Measurements from ENCODE around the gene NSG1.
"Not testable (repeated sequence)": the region's sequence is repeated elsewhere in the genome, so short reads cannot be mapped to it uniquely, and the experiment has no call there.

The NSG1 gene

GRCh38 chr4:4436244-4436823, 49.4 kb downstream of the NSG1 start:
- DNase-seq (ENCODE audit: low read depth): no peak

GRCh38 chr4:4437798-4438470, 51.0 kb downstream of the NSG1 start:
- DNase-seq (ENCODE audit: low read depth): no peak

GRCh38 chr4:4438891-4439290, 52.0 kb downstream of the NSG1 start:
- DNase-seq (ENCODE audit: low read depth): no peak

- no peak for DNase-seq (ENCODE audit: low read depth)
These were observed 52.9 kb downstream of the NSG1 start for GRCh38 chr4:4439782-4440181.

GRCh38 chr4:4440333-4441061, 53.6 kb downstream of the NSG1 start:
- no peak for DNase-seq (ENCODE audit: low read depth)

GRCh38 chr4:4443821-4444220, 56.9 kb downstream of the NSG1 start:
- DNase-seq (ENCODE audit: low read depth): no peak

GRCh38 chr4:4446434-4446833, 59.5 kb downstream of the NSG1 start:
- no peak for DNase-seq (ENCODE audit: low read depth)

- no peak for DNase-seq (ENCODE audit: low read depth)
These were observed 68.4 kb downstream of the NSG1 start for GRCh38 chr4:4455210-4455865.

GRCh38 chr4:4456351-4456750, 69.4 kb downstream of the NSG1 start:
- no peak for DNase-seq (ENCODE audit: low read depth)

GRCh38 chr4:4456816-4457578, 70.1 kb downstream of the NSG1 start:
- DNase-seq (ENCODE audit: low read depth): no peak

- DNase-seq (ENCODE audit: low read depth): no peak
These were observed 71.1 kb downstream of the NSG1 start for GRCh38 chr4:4457803-4458553.

- no peak for DNase-seq (ENCODE audit: low read depth)
These were observed 72.3 kb downstream of the NSG1 start for GRCh38 chr4:4459181-4459580.

GRCh38 chr4:4460759-4461158, 73.9 kb downstream of the NSG1 start:
- DNase-seq (ENCODE audit: low read depth): no peak

GRCh38 chr4:4461178-4461577, 74.3 kb downstream of the NSG1 start:
- no peak for DNase-seq (ENCODE audit: low read depth)

GRCh38 chr4:4461850-4462249, 74.9 kb downstream of the NSG1 start:
- peak; percentile 21 for DNase-seq (ENCODE audit: low read depth)

- DNase-seq (ENCODE audit: low read depth): no peak
These were observed 76.1 kb downstream of the NSG1 start for GRCh38 chr4:4462970-4463369.

GRCh38 chr4:4465238-4465637, 78.3 kb downstream of the NSG1 start:
- not testable (repeated sequence) for DNase-seq (ENCODE audit: low read depth)

Measured in activated gamma-delta T cell treated with anti-CD3 and anti-CD28 coated beads, Interleukin-2, amount 50 U/mL, for 16 hours (primary cell).